ENCODE results near the gene ING5.

Gene ING5

DNA sequence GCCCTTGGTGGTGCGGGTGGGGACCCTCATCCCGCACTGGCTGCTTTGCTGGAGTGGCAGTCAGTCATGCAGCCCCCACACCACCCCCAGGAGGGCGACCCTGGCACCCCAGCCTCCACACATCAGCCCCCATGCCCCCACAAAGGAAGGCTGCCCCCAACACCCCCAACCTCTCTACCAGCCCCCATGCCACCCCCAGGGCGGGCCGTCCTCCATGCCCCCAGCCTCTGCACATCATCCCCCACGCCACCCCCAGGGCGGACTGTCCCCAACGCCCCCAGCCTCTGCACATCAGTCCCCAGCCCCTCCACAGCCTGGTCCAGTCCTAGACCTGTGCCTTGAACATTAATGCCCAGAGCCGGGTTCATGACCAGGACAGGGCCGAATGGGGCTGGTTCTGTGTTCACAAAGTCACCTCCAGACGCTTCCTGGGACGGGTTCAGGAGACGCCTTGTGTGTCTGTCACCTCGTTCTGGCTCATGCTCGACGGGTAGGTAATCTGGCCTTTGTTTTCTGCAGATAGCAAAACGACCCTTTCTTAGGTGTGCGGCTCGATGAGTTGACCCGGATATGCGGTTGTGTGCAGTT is 50.9 kb downstream of the ING5 start:
- H3K56ac ChIP-seq (ENCODE audit: low read length) = no peak overlapping the region
- no peak overlapping the region for H3K4me3 ChIP-seq (ENCODE audit: low read length)
- H3K27ac ChIP-seq (ENCODE audit: low read depth, low read length) = no peak overlapping the region
- no peak overlapping the region for H3K23ac ChIP-seq (ENCODE audit: low read length)
- no peak for DNase-seq
- H3K36me3 ChIP-seq (ENCODE audit: control insufficient read depth, insufficient read depth, low read length) = no peaks in the 10 kb centered on the region
- no peak overlapping the region for H3K9ac ChIP-seq (ENCODE audit: low read length)
- no CpG with 5 or more reads among the region's 21 CpGs for WGBS (ENCODE audit: extremely low coverage, insufficient coverage, low lambda C conversion rate)
- no peaks in the 10 kb centered on the region for H3K79me1 ChIP-seq (ENCODE audit: low read length)
- no peak overlapping the region for H2BK5ac ChIP-seq (ENCODE audit: low read length)
- H2BK120ac ChIP-seq (ENCODE audit: low read depth, low read length) = no peak overlapping the region
- no peak overlapping the region for H4K5ac ChIP-seq (ENCODE audit: low read length)
- no peak overlapping the region for H3K4ac ChIP-seq (ENCODE audit: low read depth, low read length)
- H3K4me1 ChIP-seq (ENCODE audit: control insufficient read depth, low read depth, low read length) = no peaks in the 10 kb centered on the region
- no peak overlapping the region for H3K4me2 ChIP-seq (ENCODE audit: low read length)
- H2AK5ac ChIP-seq (ENCODE audit: low read length) = no peak overlapping the region
- H4K8ac ChIP-seq (ENCODE audit: low read depth, low read length) = no peak overlapping the region
- no peak overlapping the region for H3K18ac ChIP-seq (ENCODE audit: low read length)
- no peak overlapping the region for H2BK15ac ChIP-seq (replicated peaks; ENCODE audit: low read depth)
- no peaks in the 10 kb centered on the region for H3K27me3 ChIP-seq (ENCODE audit: insufficient read depth, low read length, poor library complexity)
- H3K79me2 ChIP-seq (ENCODE audit: control insufficient read depth, insufficient read depth, low read length) = no peaks in the 10 kb centered on the region

DNA sequence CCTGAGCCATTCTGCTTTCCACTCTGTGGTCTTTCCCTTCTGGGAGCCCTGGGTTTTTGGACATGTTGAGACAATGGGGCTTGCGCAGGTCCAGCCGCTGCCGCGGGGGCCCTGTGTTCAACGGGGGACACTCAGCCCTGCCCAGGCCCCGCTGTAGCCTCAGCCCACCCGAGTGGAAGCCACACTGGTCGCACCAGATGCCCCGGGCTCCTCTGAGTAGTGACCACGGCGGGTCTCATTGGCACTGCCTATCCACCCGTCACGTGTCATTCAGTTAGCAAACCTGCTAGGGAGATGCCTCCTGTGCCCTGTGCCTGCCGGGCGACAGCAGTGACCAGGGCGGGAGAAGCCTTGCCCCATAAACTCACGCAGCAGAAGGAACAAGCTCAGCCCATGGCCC is 51.7 kb downstream of the ING5 start:
- Histone ChIP-seq H3K36me3 (ENCODE audit: control insufficient read depth, insufficient read depth, low read length) (no peaks in the 10 kb centered on the region), H3K18ac (ENCODE audit: low read length) (no peak overlapping the region), H3K9ac (ENCODE audit: low read length) (no peak overlapping the region), H3K4me3 (ENCODE audit: low read length) (no peak overlapping the region), H3K27me3 (ENCODE audit: insufficient read depth, low read length, poor library complexity) (no peaks in the 10 kb centered on the region), H2AK5ac (ENCODE audit: low read length) (no peak overlapping the region), H3K23ac (ENCODE audit: low read length) (no peak overlapping the region), H3K79me2 (ENCODE audit: control insufficient read depth, insufficient read depth, low read length) (no peaks in the 10 kb centered on the region), H3K4ac (ENCODE audit: low read depth, low read length) (no peak overlapping the region), H3K56ac (ENCODE audit: low read length) (no peak overlapping the region), H3K4me1 (ENCODE audit: control insufficient read depth, low read depth, low read length) (no peaks in the 10 kb centered on the region), H2BK120ac (ENCODE audit: low read depth, low read length) (no peak overlapping the region), H4K5ac (ENCODE audit: low read length) (no peak overlapping the region), H2BK15ac (replicated peaks; ENCODE audit: low read depth) (no peak overlapping the region), H3K79me1 (ENCODE audit: low read length) (no peaks in the 10 kb centered on the region), H4K8ac (ENCODE audit: low read depth, low read length) (no peak overlapping the region), H3K4me2 (ENCODE audit: low read length) (no peak overlapping the region), H3K27ac (ENCODE audit: low read depth, low read length) (no peak overlapping the region), H2BK5ac (ENCODE audit: low read length) (no peak overlapping the region)
- DNase-seq = no peak
- no CpG with 5 or more reads among the region's 17 CpGs for WGBS (ENCODE audit: extremely low coverage, insufficient coverage, low lambda C conversion rate)

DNA sequence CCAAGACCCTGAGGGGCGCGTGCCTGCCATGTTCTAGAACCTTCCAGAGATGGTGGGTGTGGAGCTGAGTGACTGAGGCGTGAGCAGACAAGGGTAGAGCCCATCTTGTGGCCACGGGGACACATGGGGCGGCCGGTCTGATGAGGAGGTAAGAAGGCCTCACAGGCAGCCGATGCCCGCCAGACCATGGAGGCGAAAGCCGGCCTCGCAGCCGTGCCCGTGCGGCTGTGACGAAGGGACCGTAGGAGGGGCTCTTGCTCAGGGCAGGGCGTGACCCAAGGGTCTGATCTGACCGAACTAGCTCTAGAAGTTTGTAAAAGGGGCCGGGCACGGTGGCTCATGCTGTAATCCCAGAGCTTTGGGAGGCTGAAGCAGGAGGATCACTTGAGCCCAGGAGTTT is 52.2 kb downstream of the ING5 start:
- Histone ChIP-seq H3K4me3 (ENCODE audit: low read length) (no peak overlapping the region), H4K5ac (ENCODE audit: low read length) (no peak overlapping the region), H3K9ac (ENCODE audit: low read length) (no peak overlapping the region), H3K56ac (ENCODE audit: low read length) (no peak overlapping the region), H3K23ac (ENCODE audit: low read length) (no peak overlapping the region), H3K36me3 (ENCODE audit: control insufficient read depth, insufficient read depth, low read length) (no peaks in the 10 kb centered on the region), H3K79me2 (ENCODE audit: control insufficient read depth, insufficient read depth, low read length) (no peaks in the 10 kb centered on the region), H2BK5ac (ENCODE audit: low read length) (no peak overlapping the region), H3K18ac (ENCODE audit: low read length) (no peak overlapping the region), H3K27me3 (ENCODE audit: insufficient read depth, low read length, poor library complexity) (no peaks in the 10 kb centered on the region), H3K4ac (ENCODE audit: low read depth, low read length) (no peak overlapping the region), H4K8ac (ENCODE audit: low read depth, low read length) (no peak overlapping the region), H2AK5ac (ENCODE audit: low read length) (no peak overlapping the region), H2BK15ac (replicated peaks; ENCODE audit: low read depth) (no peak overlapping the region), H2BK120ac (ENCODE audit: low read depth, low read length) (no peak overlapping the region), H3K4me2 (ENCODE audit: low read length) (no peak overlapping the region), H3K79me1 (ENCODE audit: low read length) (no peaks in the 10 kb centered on the region), H3K27ac (ENCODE audit: low read depth, low read length) (no peak overlapping the region), H3K4me1 (ENCODE audit: control insufficient read depth, low read depth, low read length) (no peaks in the 10 kb centered on the region)
- no peak for DNase-seq
- no CpG with 5 or more reads among the region's 20 CpGs for WGBS (ENCODE audit: extremely low coverage, insufficient coverage, low lambda C conversion rate)

DNA sequence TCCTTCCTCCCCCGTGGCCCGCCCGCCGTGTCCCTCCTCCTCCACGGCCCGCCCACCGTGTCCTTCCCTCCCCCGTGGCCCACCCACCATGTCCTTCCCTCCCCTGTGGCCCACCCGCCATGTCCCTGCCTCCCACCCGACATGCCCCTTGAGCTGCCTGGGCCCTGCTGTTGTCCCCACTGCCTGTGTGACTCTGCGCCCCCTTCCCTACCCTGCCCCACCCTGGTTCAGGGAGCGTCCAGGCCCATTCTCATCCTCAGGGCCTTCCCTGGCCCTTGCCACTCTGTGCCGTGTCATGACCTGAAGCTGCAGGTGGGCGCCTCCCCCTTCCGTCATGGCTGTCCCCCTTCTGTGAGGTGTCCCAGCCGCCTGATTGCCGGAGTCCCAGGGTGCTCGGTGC is 53.3 kb downstream of the ING5 start:
- H2BK5ac ChIP-seq (ENCODE audit: low read length) = no peak overlapping the region
- no peak overlapping the region for H3K4me3 ChIP-seq (ENCODE audit: low read length)
- no peak for DNase-seq
- no peak overlapping the region for H3K4ac ChIP-seq (ENCODE audit: low read depth, low read length)
- no peak overlapping the region for H3K23ac ChIP-seq (ENCODE audit: low read length)
- no peak overlapping the region for H4K5ac ChIP-seq (ENCODE audit: low read length)
- H3K27me3 ChIP-seq (ENCODE audit: insufficient read depth, low read length, poor library complexity) = no peaks in the 10 kb centered on the region
- H2BK15ac ChIP-seq (replicated peaks; ENCODE audit: low read depth) = no peak overlapping the region
- no peak overlapping the region for H3K27ac ChIP-seq (ENCODE audit: low read depth, low read length)
- no CpG with 5 or more reads among the region's 18 CpGs for WGBS (ENCODE audit: extremely low coverage, insufficient coverage, low lambda C conversion rate)
- H3K56ac ChIP-seq (ENCODE audit: low read length) = no peak overlapping the region
- H3K18ac ChIP-seq (ENCODE audit: low read length) = no peak overlapping the region
- H2AK5ac ChIP-seq (ENCODE audit: low read length) = no peak overlapping the region
- no peaks in the 10 kb centered on the region for H3K36me3 ChIP-seq (ENCODE audit: control insufficient read depth, insufficient read depth, low read length)
- no peaks in the 10 kb centered on the region for H3K79me1 ChIP-seq (ENCODE audit: low read length)
- H2BK120ac ChIP-seq (ENCODE audit: low read depth, low read length) = no peak overlapping the region
- H3K79me2 ChIP-seq (ENCODE audit: control insufficient read depth, insufficient read depth, low read length) = no peaks in the 10 kb centered on the region
- no peak overlapping the region for H4K8ac ChIP-seq (ENCODE audit: low read depth, low read length)
- H3K9ac ChIP-seq (ENCODE audit: low read length) = no peak overlapping the region
- H3K4me2 ChIP-seq (ENCODE audit: low read length) = no peak overlapping the region
- H3K4me1 ChIP-seq (ENCODE audit: control insufficient read depth, low read depth, low read length) = no peaks in the 10 kb centered on the region

DNA sequence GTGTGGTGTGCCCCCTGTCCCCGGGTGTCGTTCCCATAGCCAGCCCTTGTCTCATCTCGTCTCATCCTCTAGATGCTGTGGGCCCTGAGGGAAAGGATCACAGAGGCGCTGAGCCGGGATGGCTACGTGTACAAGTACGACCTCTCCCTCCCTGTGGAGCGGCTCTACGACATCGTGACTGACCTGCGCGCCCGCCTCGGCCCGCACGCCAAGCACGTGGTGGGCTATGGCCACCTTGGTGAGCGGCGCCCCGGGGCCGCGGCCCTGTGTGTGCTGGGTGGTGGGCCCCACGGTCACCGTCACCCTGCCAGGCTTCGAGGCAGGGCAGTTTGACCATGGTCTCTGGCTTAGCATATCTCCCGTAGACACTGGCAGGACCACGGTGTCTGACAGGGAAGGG is 53.9 kb downstream of the ING5 start:
- no peaks in the 10 kb centered on the region for H3K4me1 ChIP-seq (ENCODE audit: control insufficient read depth, low read depth, low read length)
- no peak overlapping the region for H3K56ac ChIP-seq (ENCODE audit: low read length)
- no peaks in the 10 kb centered on the region for H3K27me3 ChIP-seq (ENCODE audit: insufficient read depth, low read length, poor library complexity)
- H2AK5ac ChIP-seq (ENCODE audit: low read length) = no peak overlapping the region
- H3K4me2 ChIP-seq (ENCODE audit: low read length) = no peak overlapping the region
- no peak overlapping the region for H3K18ac ChIP-seq (ENCODE audit: low read length)
- no peak overlapping the region for H3K27ac ChIP-seq (ENCODE audit: low read depth, low read length)
- H3K79me2 ChIP-seq (ENCODE audit: control insufficient read depth, insufficient read depth, low read length) = no peaks in the 10 kb centered on the region
- no peak overlapping the region for H4K8ac ChIP-seq (ENCODE audit: low read depth, low read length)
- H3K4me3 ChIP-seq (ENCODE audit: low read length) = no peak overlapping the region
- no peak overlapping the region for H3K4ac ChIP-seq (ENCODE audit: low read depth, low read length)
- no peaks in the 10 kb centered on the region for H3K36me3 ChIP-seq (ENCODE audit: control insufficient read depth, insufficient read depth, low read length)
- H3K23ac ChIP-seq (ENCODE audit: low read length) = no peak overlapping the region
- H2BK5ac ChIP-seq (ENCODE audit: low read length) = no peak overlapping the region
- no peak overlapping the region for H2BK15ac ChIP-seq (replicated peaks; ENCODE audit: low read depth)
- H2BK120ac ChIP-seq (ENCODE audit: low read depth, low read length) = no peak overlapping the region
- DNase-seq = no peak
- no peaks in the 10 kb centered on the region for H3K79me1 ChIP-seq (ENCODE audit: low read length)
- H3K9ac ChIP-seq (ENCODE audit: low read length) = no peak overlapping the region
- no peak overlapping the region for H4K5ac ChIP-seq (ENCODE audit: low read length)
- no CpG with 5 or more reads among the region's 27 CpGs for WGBS (ENCODE audit: extremely low coverage, insufficient coverage, low lambda C conversion rate)

DNA sequence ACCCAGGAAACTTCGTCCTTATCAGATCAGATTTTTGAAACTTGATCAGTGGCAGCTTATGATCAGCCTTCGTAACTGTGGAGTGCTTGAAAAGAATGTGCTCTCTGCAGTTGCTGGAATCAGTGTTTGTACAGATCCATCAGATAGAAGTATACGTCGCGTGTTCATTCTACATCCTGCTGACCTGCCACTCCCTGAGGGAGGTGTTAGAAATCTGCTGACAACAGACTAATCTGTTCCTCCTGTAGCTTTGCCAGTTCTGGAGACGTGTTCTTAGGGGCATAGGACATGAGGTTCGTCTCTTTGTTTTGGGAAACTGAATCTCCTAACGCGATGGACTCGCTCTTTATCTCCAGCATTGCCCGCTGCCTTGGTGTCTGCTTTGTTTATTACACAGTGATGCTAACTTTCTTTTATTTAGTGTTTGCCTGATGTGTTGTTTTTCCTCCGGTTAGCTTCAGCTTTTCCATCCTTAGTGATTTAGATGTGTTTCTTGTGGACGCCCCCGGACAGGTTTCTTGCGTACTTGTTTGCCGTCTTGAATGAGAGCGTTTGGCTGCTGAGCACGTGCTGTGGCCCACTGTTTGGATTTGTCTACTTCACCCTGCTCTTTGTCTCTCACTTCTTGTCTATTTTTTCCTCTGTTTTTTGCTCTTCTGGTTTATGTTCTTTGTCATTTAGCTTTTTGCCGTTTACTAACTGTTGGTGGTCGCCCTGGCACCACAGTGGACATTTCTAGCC is 57.4 kb downstream of the ING5 start:
- H2BK5ac ChIP-seq (ENCODE audit: low read length) = no peak overlapping the region
- H2AK5ac ChIP-seq (ENCODE audit: low read length) = no peak overlapping the region
- no peak overlapping the region for H3K23ac ChIP-seq (ENCODE audit: low read length)
- no peak overlapping the region for H3K9ac ChIP-seq (ENCODE audit: low read length)
- H3K79me2 ChIP-seq (ENCODE audit: control insufficient read depth, insufficient read depth, low read length) = no peaks in the 10 kb centered on the region
- H3K27me3 ChIP-seq (ENCODE audit: insufficient read depth, low read length, poor library complexity) = no peaks in the 10 kb centered on the region
- no peak overlapping the region for H3K4me2 ChIP-seq (ENCODE audit: low read length)
- H3K4me1 ChIP-seq (ENCODE audit: control insufficient read depth, low read depth, low read length) = no peaks in the 10 kb centered on the region
- no peak overlapping the region for H2BK120ac ChIP-seq (ENCODE audit: low read depth, low read length)
- no peak for DNase-seq
- no peak overlapping the region for H3K4me3 ChIP-seq (ENCODE audit: low read length)
- WGBS (ENCODE audit: extremely low coverage, insufficient coverage, low lambda C conversion rate) = no CpG with 5 or more reads among the region's 20 CpGs
- no peak overlapping the region for H3K18ac ChIP-seq (ENCODE audit: low read length)
- no peak overlapping the region for H3K56ac ChIP-seq (ENCODE audit: low read length)
- no peaks in the 10 kb centered on the region for H3K79me1 ChIP-seq (ENCODE audit: low read length)
- no peak overlapping the region for H3K4ac ChIP-seq (ENCODE audit: low read depth, low read length)
- H4K8ac ChIP-seq (ENCODE audit: low read depth, low read length) = no peak overlapping the region
- H3K36me3 ChIP-seq (ENCODE audit: control insufficient read depth, insufficient read depth, low read length) = no peaks in the 10 kb centered on the region
- no peak overlapping the region for H2BK15ac ChIP-seq (replicated peaks; ENCODE audit: low read depth)
- no peak overlapping the region for H3K27ac ChIP-seq (ENCODE audit: low read depth, low read length)
- no peak overlapping the region for H4K5ac ChIP-seq (ENCODE audit: low read length)
